Endothelial cell of umbilical vein (primary cell): ENCODE results near the gene ANG. TPM values are rescaled to one million over a fixed set of nuclear protein-coding genes. Genes with fewer than 3 reads are reported as not detected.

Experiments
- BruUV-seq: library from RNA; stranded (reverse); fragments of 400-500 nt; replicated peaks from 2 replicates; lab custom pipeline; 2021; lab: Mats Ljungman, UMichigan
- CTCF ChIA-PET: fragments of 300-600, 350-600 bp; sonication (Branson Sonifier 250); formaldehyde crosslinking; loops from one replicate; lab custom pipeline; 2021; ENCODE audit warnings: antibody characterized with exemption, inconsistent platforms; lab: Charles Lee
- POLR2A ChIA-PET: fragments of 300-600, 350-600 bp; sonication (Branson Sonifier 250); formaldehyde crosslinking; loops from one replicate; lab custom pipeline; 2021; ENCODE audit warnings: antibody characterized with exemption, inconsistent platforms; lab: Charles Lee
- DNase-seq: peaks from one replicate; pipeline ENCODE4 v3.0.0-alpha.2; 2011; ENCODE audit warnings: low read depth, low spot score
- FAIRE-seq: peaks from 2 replicates; lab custom pipeline; 2011; peaks lifted over from hg19 to GRCh38; lab: Jason Lieb, UNC
- H2AFZ ChIP-seq: 2 replicates; pipeline ENCODE4 v1.6.0; 2012; ENCODE audit warnings: low read depth, low read length, control low read depth, inconsistent platforms
- H3K27ac ChIP-seq: 2 replicates; pipeline ENCODE4 v1.5.1; 2011; ENCODE audit warnings: low read depth, mild to moderate bottlenecking, control low read depth, low read length, moderate library complexity; ENCODE audit not compliant: insufficient read depth
- H3K27me3 ChIP-seq, 2 experiments: 2 replicates each; pipeline versions ENCODE4 v1.6.0 to v1.6.1; 2011; ENCODE audit warnings: low read length in 2 of 2, mixed read lengths in 1 of 2; ENCODE audit not compliant: control insufficient read depth in 2 of 2, insufficient read depth in 2 of 2
- H3K36me3 ChIP-seq, 2 experiments: 2 replicates in 1 of 2; 3 replicates in 1 of 2; pipeline ENCODE4 v1.5.1; 2011; ENCODE audit warnings: low read length in 2 of 2, mild to moderate bottlenecking in 1 of 2, moderate library complexity in 1 of 2; ENCODE audit not compliant: control insufficient read depth in 2 of 2, insufficient read depth in 2 of 2; ENCODE audit errors: extremely low read depth in 1 of 2
- H3K4me1 ChIP-seq: 3 replicates; pipeline ENCODE4 v1.5.1; 2011; ENCODE audit warnings: mild to moderate bottlenecking, low read length; ENCODE audit not compliant: control insufficient read depth, insufficient read depth; ENCODE audit errors: extremely low read depth
- H3K4me2 ChIP-seq: 2 replicates; pipeline ENCODE4 v1.6.1; 2011; ENCODE audit warnings: low read length, control low read depth, mixed read lengths; ENCODE audit not compliant: insufficient read depth
- H3K4me3 ChIP-seq, 3 experiments: fragments of 200-600 bp in 1 of 3; sonication (generic), shearing (Covaris generic) in 1 of 3; replicated peaks in 1 of 3; 2 replicates each; pipeline ENCODE4 v1.5.1; 2011 to 2016; ENCODE audit warnings: control low read depth in 3 of 3, low read length in 3 of 3, mild to moderate bottlenecking in 2 of 3, inconsistent platforms in 1 of 3, low read depth in 1 of 3, moderate library complexity in 1 of 3; ENCODE audit not compliant: insufficient read depth in 1 of 3
- H3K79me2 ChIP-seq: 2 replicates; pipeline ENCODE4 v1.6.0; 2012; ENCODE audit warnings: low read length, inconsistent platforms; ENCODE audit not compliant: control insufficient read depth, insufficient read depth
- H3K9ac ChIP-seq: replicated peaks from 2 replicates; pipeline ENCODE3; 2011; ENCODE audit warnings: low read length, control low read depth; ENCODE audit not compliant: insufficient read depth; ENCODE audit errors: extremely low read depth
- H3K9me1 ChIP-seq: replicated peaks from 3 replicates; pipeline ENCODE4 v1.6.0; 2011; ENCODE audit warnings: mild to moderate bottlenecking, low read length; ENCODE audit not compliant: control insufficient read depth, insufficient read depth; ENCODE audit errors: extremely low read depth
- H3K9me3 ChIP-seq: replicated peaks from 2 replicates; pipeline ENCODE4 v1.5.1; 2012; ENCODE audit warnings: low read length, inconsistent platforms; ENCODE audit not compliant: control insufficient read depth, insufficient read depth
- H4K20me1 ChIP-seq: replicated peaks from 2 replicates; pipeline ENCODE3; 2011; ENCODE audit warnings: mild to moderate bottlenecking, low read length; ENCODE audit not compliant: control insufficient read depth, insufficient read depth; ENCODE audit errors: extremely low read depth
- CTCF ChIP-seq, 2 donors: IDR thresholded peaks; 1 replicate in 1 of 2; 2 replicates in 1 of 2; pipeline ENCODE4 v1.5.1; 2011; ENCODE audit warnings: low read length in 2 of 2, mild to moderate bottlenecking in 2 of 2, moderate library complexity in 2 of 2, control low read depth in 1 of 2, inconsistent platforms in 1 of 2, low read depth in 1 of 2; ENCODE audit not compliant: insufficient read depth in 1 of 2; ENCODE audit errors: extremely low read depth in 1 of 2
- EZH2 ChIP-seq: IDR thresholded peaks from 2 replicates; pipeline ENCODE4 v1.6.1; 2012; ENCODE audit warnings: borderline replicate concordance, low read depth, mild to moderate bottlenecking, moderate library complexity, low read length, inconsistent platforms; ENCODE audit not compliant: severe bottlenecking
- FOS ChIP-seq: IDR thresholded peaks from 2 replicates; pipeline ENCODE4 v1.6.1; 2011; ENCODE audit warnings: mild to moderate bottlenecking, low read length, moderate library complexity, borderline replicate concordance; ENCODE audit not compliant: insufficient read depth
- GATA2 ChIP-seq: IDR thresholded peaks from 2 replicates; pipeline ENCODE4 v1.7.0; 2011; ENCODE audit warnings: low read depth, mild to moderate bottlenecking, moderate library complexity, mixed read lengths, low read length; ENCODE audit not compliant: insufficient read length, insufficient read depth
- JUN ChIP-seq: IDR thresholded peaks from 2 replicates; pipeline ENCODE4 v1.6.1; 2011; ENCODE audit warnings: borderline replicate concordance, low read depth; ENCODE audit not compliant: insufficient read length, insufficient read depth
- MYC ChIP-seq: IDR thresholded peaks from one replicate; pipeline ENCODE4 v1.6.1; 2011; ENCODE audit warnings: mild to moderate bottlenecking, low read depth, low read length
- POLR2A ChIP-seq: IDR thresholded peaks from 2 replicates; pipeline ENCODE4 v1.6.1; 2012; ENCODE audit warnings: low read depth, mild to moderate bottlenecking, control low read depth, low read length
- POLR2AphosphoS5 ChIP-seq: IDR thresholded peaks from 2 replicates; pipeline ENCODE4 v1.6.1; 2012; ENCODE audit warnings: low read depth, mild to moderate bottlenecking, control low read depth, low read length, moderate library complexity; ENCODE audit not compliant: insufficient read depth
- dilution Hi-C: fragments of 300-500 bp; cut with MboI; formaldehyde crosslinking; loops from one replicate; pipeline ENCODE4 v1.15.0; 2019; ENCODE audit warnings: low sequenced_read_pairs; ENCODE audit not compliant: extremely low pct_ligation_motif_present
- intact Hi-C: fragments of 100-400 bp; cut with micrococcal nuclease; formaldehyde crosslinking; loops from one replicate; pipeline ENCODE4 v1.10.0; 2022
- polyA plus RNA-seq, 4 experiments: library from polyadenylated mRNA; depleted of rRNA in 3 of 4; stranded (reverse) in 3 of 4; unstranded in 1 of 4; fragments of >200 nt; gene quantifications; 2 replicates each; pipeline versions ENCODE4 v1.2.1 to v1.2.3, GENCODE V29; 2011 to 2012; ENCODE audit warnings: missing spikeins in 1 of 4
- total RNA-seq: library from RNA; stranded (reverse); gene quantifications from 2 replicates; pipeline ENCODE4 v1.2.3, GENCODE V29; 2021
- TF ChIP-seq, protein P1 (sequence below): IDR thresholded peaks from 2 replicates; pipeline ENCODE4 v1.6.1; 2011; ENCODE audit not compliant: insufficient read depth, insufficient read length

The ANG gene
- total and polyA plus RNA-seq, 2 donors (not counting 3 experiments of a cell fraction or from before 2014, with no cell fraction given) = 6.2 to 11.2 TPM

DNA sequence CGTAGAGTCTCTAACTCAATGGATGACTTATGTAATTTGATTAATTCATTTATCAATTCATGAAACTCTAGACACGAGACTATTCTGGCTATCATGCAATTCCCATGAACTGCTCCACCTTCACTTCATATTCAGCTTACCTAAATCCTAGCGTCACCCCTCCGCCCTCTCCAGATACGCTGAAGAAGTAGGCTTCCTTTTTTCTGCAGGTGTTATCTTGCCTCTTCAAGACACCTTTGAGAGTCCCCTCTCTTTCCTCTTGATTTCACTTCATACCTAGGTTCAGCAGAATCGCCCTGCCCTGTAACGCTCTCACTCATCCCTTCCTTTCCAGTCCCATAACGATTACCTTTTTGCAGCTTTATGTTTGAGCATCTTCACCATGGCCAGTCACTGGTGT, 8.2 kb upstream of the ANG start:
- TF ChIP-seq POLR2A = no peak
- TF ChIP-seq GATA2 = no peak
- no peak for TF ChIP-seq POLR2AphosphoS5
- TF ChIP-seq FOS = no peak
- TF ChIP-seq MYC = no peak
- TF ChIP-seq CTCF (IDR thresholded peaks at IDR 0.05; ENCODE audit: extremely low read depth in 1 of 2, insufficient read depth in 1 of 2, low read depth in 1 of 2, low read length in 2 of 2) = no peak
- TF ChIP-seq JUN = no peak
- TF ChIP-seq, protein P1, sequence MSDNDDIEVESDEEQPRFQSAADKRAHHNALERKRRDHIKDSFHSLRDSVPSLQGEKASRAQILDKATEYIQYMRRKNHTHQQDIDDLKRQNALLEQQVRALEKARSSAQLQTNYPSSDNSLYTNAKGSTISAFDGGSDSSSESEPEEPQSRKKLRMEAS = no peak
- TF ChIP-seq EZH2 = no peak
- Histone ChIP-seq H3K27me3 (peaks cover 11 to 15% of the 10 kb centered on the region in 2 experiments), H3K4me2 (no peak overlapping the region), H3K9me3 (no peaks in the 10 kb centered on the region), H2AFZ (no peak overlapping the region), H3K9ac (no peak overlapping the region), H3K79me2 (no peaks in the 10 kb centered on the region), H3K27ac (no peak overlapping the region), H3K9me1 (no peaks in the 10 kb centered on the region), H3K4me3 (no peak overlapping the region), H4K20me1 (no peaks in the 10 kb centered on the region), H3K36me3 (no peaks in the 10 kb centered on the region), H3K4me1 (peaks cover 22% of the 10 kb centered on the region)
- POLR2A ChIA-PET = no interaction called here
- DNase-seq (no peak), FAIRE-seq (no peak)
- dilution Hi-C loops = no loop called here
- BruUV-seq = no TSS peak
- intact Hi-C loops = loop anchor here (2.0 kb wide), 1 partner anchor 268 kb away; the partner anchor contains the start of gene TEP1
- CTCF ChIA-PET = interaction anchor here (1.1 to 6.4 kb wide), 9 partner anchors 10 to 424 kb away, joined by 3 to 49 read pairs (median 8); partner anchors contain the start of gene PARP2
